A549 treated with GW870086 at 1 μM for 4 hours (cell line): ENCODE results near the gene SHROOM4. TPM values are rescaled to one million over a fixed set of nuclear protein-coding genes. Genes with fewer than 3 reads are reported as not detected.

ENCODE experiments used
- total RNA-seq: library from RNA; stranded (reverse); fragments of 200-300 nt; extraction: Qiagen RNA extraction; gene quantifications from 5 replicates; pipeline ENCODE4 v1.2.3, GENCODE V29; 2022; ENCODE audit warnings: low read depth

SHROOM4 gene
- not detected in 5 replicates for total RNA-seq

GRCh38 chrX:50813843-50814661 lies at the start of gene SHROOM4:
SHROOM4 (minus strand) TSS chrX:50814194; CDS start chrX:50814018, 176 bp downstream.

Other genes starting within 250 kb of the SHROOM4 start
- gene BMP15, start 96.5 kb upstream of the SHROOM4 start, total RNA-seq, result not detected in 5 replicates